ENCODE measurements around the gene PIM1.
"Not testable (repeated sequence)": the region's sequence is repeated elsewhere in the genome, so short reads cannot be mapped to it uniquely, and the experiment has no call there.

The PIM1 gene

DNA sequence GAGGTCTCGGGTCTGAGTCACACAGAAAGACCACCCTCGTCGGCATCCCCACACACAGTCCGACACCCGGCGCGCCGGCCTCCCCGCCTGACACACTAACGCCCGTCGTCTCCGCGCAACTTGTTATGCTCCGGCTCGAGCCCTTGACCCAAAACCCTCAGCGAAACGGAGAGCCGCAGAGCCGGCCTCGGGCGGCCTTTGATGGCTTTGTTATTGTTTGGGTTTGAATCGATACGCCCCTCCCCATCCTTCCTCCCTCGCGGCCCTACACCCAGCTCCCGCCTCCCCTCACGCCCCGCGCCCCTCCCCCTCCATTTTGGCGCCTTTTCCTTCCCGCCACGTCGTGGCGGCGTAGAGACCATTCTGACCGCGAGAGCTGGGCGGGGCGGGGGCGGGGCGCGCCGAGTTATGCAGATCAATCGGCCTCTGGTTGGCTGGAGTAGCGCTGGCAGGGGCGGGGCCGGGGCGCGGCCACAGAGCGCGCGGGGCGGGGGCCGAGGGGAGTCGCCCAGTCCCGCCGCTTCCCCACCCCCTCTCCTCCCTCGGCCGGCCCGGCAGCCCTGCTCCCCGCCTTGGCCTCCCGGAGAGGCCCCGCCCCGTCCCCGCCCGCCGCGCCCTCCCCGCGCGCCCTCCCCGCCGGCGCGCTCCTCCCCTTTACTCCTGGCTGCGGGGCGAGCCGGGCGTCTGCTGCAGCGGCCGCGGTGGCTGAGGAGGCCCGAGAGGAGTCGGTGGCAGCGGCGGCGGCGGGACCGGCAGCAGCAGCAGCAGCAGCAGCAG lies at the start of gene PIM1:
PIM1 (plus strand) TSS at position 657 of the 777 bp plus-strand sequence. CDS start 424 bp downstream, outside the sequence.
- peak; percentile 99 to 100 (median 99) for DNase-seq (ENCODE audit: low read depth in 3 of 3)

DNA sequence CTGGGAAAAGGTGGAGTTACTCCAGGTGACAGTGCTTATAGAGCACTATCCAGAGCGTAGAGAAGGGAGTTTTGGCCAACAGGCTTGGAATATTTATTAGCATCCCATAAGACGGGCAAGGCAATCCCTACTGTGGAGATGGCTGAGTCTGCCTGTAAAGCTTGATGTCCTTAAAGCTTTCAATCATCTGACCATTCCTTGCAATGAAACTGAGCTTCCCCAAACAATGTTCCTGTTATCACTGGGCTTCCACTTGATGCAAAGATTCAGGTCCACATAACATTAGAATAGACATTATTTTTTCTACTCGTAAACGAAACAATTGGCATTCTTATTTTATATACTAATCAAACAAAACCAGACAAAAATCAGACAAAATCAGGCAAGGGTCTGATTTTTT lies 48.4 kb upstream of the PIM1 start:
- DNase-seq (ENCODE audit: low read depth in 3 of 3): no peak

DNA sequence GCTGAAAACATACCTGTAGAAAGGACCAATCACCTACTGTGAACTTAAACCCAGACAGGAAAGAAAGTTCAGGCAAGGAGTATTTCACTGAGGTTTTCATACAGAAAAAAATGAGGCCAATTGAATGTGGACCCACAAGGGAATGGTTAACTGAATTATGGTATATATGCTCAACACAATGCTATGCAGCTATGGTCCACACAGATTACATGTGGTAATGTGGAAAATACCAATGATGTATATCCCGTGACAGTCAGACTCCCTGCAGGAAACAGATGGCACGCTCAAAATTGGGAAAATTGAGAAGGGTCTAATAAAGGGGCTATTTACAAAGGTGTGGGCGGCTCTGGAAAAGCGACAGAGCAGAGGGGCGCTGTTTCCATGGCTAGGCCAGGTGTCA lies 47.1 kb upstream of the PIM1 start:
- DNase-seq (ENCODE audit: low read depth in 3 of 3): no peak

DNA sequence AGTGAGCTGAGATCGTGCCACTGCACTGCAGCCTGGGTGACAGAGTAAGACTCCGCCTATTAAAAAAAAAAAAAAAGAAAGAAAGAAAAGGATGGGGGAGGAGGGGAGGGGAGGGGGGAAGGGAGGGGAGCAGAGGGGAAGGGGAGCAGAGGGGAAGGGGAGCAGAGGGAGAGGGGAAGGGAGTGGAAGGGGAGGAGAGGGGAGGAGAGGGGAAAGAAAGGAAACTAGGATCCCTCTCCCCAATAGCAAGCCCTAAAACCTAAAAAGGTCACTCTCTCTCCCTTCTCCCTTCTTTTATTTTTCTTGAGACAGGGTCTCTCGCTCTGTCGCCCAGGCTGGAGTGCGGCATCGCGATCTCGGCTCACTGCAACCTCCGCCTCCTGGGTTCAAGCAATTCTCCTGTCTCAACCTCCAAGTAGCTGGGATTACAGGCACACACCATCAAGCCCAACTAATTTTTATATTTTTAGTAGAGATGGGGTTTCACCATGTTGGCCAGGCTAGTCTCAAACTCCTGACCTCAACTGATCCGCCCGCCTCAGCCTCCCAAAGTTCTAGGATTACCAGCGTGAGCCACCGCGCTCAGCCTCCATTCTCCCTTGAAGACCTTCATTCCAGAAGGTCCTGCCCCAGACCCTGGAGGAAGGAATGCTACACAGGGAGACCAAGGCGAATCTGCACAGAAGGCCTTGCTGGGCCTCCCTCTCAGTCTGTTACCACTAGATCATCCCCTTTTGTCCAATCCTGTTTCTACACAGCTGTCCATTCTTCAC lies 45.8 kb upstream of the PIM1 start:
- DNase-seq (ENCODE audit: low read depth in 3 of 3): no peak

DNA sequence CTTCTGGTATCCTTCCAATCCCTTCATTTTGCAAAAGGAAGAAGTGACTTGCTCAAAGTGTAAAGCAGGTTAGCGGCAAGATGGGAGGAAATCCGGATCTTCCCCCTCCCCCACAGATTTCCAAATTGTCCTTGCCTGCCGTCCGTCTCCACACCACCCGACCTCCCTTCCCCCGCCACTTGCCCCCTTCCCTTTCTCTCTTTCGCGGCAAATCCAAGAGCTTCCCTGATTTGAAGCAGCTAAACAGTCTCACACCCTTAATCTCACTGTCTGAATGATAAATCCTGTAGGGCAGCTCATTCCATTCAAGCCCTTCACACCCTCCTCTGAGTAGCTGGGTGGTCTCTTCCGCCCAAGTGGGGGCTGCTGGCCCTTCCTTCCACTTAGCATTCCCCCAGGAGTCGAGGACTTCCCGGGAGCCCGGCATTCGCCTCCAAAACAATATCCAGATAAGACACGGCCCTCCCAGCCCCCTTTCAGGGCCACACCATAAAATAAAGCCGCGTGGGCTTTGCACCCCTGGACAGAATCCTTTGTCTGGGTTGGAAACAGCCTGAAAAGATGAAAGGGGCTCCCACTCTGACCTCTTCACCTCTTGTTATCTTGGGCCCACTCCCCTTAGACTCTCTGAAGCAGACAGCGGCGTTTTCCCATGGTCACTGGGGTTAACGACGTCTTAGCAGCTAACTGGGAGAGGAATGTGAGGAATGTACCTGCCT lies 44.0 kb upstream of the PIM1 start:
- DNase-seq (ENCODE audit: low read depth in 3 of 3): no peak

- DNase-seq (ENCODE audit: low read depth in 3 of 3): no peak
These were observed 43.4 kb upstream of the PIM1 start for GRCh38 chr6:37126493-37126958.

GRCh38 chr6:37126961-37127616 lies 42.9 kb upstream of the PIM1 start:
- DNase-seq (ENCODE audit: low read depth in 3 of 3): no peak

GRCh38 chr6:37127961-37128862 lies 41.7 kb upstream of the PIM1 start:
- DNase-seq (ENCODE audit: low read depth in 3 of 3): no peak

DNA sequence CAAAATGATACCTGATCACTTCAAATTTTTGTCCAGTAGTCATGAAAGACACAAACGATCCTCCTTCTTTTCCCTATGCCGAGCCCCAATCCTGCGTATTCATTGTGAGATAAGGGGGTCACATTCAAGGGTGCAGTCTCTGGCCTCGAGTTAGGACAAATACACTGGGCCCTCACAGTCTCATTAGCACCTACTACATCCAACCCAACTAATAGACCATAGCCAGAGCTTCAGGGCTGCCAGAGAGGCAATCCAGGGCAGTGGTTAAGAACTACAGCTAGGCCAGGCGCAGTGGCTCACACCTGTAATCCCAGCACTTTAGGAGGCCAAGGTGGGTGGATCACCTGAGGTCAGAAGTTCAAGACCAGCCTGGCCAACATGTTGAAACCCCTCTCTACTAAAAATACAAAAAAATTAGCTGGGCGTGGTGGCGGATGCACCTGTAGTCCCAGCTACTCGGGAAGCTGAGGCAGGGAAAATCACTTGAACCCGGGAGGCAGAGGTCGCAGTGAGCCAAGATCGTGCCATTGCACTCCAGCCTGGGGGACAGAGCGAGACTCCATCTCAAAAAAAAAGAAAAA lies 41.0 kb upstream of the PIM1 start:
- not testable (repeated sequence) for DNase-seq (ENCODE audit: low read depth in 3 of 3)

DNA sequence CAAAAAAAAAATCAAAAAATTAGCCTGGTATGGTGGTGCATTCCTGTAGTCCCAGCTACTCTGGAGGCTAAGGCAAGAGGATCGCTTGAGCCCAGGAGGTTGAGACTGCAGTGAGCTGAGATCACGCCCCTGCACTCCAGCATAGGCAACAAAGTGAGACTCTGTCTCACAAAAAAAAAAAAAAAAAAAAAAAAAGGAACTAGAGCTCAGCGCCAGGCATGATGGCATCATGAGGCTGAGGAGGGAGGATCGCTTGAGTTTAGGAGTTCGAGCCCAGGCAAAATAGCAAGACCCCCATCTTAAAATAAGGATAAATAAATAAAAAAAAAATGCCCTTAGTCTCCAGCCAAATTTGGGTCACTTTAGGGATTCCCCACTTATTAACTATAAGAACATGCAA lies 40.4 kb upstream of the PIM1 start:
- no peak for DNase-seq (ENCODE audit: low read depth in 3 of 3)

DNA sequence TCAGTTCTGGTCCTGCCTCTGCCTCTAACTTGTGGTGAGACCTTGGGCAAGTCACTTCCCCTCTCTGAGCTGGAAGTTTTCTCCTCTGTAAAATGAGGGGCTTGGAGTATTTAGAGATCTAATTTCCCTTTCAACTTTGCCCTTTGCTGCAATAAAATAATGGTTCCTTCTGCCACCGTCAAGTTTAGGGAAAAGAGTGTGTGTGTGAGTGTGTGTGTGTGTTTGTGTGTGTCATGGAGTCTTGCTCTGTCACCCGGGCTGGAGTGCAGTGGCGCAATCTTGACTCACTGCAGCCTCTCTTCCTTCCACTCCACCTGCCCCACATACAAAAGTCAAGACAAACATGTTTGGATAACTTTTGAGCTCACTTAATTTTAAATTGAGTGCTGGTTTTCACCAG lies 39.2 kb upstream of the PIM1 start:
- no peak for DNase-seq (ENCODE audit: low read depth in 3 of 3)

DNA sequence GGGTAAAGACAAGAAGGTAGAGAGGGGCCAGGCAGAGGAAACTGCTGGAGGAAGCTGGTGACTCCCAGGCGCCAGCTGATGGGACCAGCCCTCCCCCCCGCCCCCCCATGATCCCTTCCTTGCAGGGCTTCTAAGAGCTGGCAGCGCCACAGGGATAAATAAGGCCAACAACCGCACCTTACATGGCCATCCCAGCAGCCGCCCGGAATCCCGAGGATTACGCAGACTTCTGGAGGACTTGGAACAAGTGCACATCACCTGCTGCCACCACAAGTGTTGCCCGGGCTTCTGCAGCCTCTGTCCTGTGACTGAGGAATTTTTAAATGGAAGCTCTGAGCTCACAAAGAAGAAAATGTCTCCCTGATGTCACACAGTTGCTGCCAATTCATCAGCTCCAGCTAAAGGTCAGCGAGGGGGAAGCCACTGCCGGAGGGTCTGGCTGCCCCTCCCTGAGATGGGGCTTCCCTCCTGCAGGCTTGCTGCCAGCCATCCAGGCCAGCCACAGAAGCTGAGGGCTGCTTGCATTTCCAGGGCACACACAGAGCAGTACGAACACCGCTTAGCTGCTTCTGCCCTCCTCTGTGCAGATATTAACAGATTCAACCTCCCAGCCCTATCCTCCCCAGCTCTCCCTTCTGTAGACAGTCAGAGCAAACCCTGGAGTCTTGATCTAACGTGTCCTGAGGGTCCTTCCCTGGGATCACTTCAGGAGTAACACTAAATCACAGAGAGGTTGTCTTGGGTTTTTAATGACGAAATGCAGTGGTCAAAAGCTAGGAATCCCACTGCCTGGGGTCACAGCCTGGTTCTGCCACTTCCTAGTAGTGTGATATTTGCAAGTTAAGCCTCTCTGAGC lies 38.6 kb upstream of the PIM1 start:
- DNase-seq (ENCODE audit: low read depth in 3 of 3): no peak

- no peak for DNase-seq (ENCODE audit: low read depth in 3 of 3)
These were observed 38.0 kb upstream of the PIM1 start for GRCh38 chr6:37131960-37132253.

GRCh38 chr6:37134036-37134395 lies 35.9 kb upstream of the PIM1 start:
- DNase-seq (ENCODE audit: low read depth in 3 of 3): no peak

DNA sequence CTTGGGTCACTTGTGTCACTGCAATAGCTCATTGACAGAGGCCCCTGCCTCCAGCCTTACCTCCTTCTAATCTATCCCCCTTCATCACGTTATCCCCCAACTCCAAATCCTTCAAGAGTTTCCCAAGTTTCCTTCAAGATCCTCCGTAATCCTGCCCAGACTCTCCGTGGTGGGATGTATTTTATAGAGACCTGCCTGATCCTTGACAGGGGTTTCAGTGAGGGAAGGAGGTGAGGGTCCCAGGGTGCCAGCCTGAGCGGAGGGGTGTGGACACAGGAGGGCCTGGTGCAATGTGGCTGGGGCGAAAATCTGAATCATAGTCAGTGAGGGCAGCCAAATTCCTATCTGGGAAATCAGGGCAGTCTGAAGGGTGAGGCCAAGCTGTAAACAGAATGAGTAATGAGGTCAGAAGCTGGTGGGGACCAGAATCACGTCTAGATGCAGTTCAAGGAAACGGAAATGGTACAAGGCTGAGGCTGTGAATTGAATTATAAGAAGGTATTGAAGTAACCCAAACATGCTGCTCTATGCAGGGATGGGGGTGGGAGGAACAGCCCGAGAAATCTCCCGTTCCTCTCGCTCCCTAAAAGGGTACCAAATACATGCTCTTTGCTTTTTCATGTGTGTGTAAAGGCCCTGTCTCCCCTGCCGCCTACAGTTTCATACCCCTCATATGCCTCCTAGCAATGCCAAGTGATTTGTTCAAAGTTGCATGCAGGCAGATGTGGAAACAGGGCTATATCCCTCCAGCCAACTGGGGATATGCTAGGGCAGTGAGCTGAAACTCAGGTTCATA lies 35.4 kb upstream of the PIM1 start:
- DNase-seq (ENCODE audit: low read depth in 3 of 3): no peak

DNA sequence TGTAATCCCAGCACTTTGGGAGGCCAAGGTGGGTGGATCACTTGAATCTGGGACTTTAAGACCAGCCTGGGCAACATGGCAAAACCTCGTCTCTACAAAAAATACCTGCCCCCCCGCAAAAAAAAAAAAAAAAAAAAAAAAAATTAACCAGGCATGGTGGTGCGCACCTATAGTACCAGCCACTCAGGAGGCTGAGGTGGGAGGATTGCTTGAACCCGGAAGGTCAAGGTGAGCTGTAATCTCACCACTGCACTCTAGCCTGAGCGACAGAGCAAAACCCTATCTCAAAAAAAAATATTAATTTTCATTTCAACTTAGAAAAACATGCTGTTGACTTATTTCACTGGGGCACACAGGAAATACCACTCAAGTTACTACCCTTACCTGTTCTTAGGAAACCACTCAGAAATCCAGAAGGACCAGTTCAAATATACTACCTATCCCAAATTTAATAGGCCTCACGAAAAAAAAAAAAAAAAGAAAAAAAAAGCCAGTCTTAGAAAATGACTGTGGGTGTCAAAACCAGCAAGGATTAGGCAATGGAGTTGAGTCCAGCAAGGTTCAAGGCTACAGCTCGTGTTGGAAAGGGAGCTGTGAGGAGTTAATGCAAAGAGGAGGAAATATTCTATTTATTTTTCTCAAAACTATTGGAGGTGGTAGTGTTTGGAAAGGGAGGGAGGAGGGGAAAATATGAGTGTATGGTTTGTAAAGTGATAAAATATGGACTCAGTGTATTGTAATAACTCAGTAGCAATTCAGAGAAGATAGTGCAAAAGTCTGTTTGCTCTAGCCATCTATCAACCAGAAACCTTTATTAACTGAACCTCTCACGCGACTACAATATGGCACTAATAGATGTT lies 33.9 kb upstream of the PIM1 start:
- DNase-seq (ENCODE audit: low read depth in 3 of 3): no peak

GRCh38 chr6:37136821-37137200 lies 33.1 kb upstream of the PIM1 start:
- no peak for DNase-seq (ENCODE audit: low read depth in 3 of 3)
